Erythroblast (primary cell): ENCODE results near the gene UNC13B.

Experiments used
- GATA1 ChIP-seq: IDR thresholded peaks from 2 replicates; pipeline ENCODE4 v1.6.1; 2011; ENCODE audit warnings: low read depth, mild to moderate bottlenecking, control low read depth, low read length, moderate library complexity
- POLR2A ChIP-seq: IDR thresholded peaks from 2 replicates; pipeline ENCODE4 v1.6.1; 2011; ENCODE audit warnings: mild to moderate bottlenecking, low read length

- no peak for TF ChIP-seq POLR2A
- no peak for TF ChIP-seq GATA1
These were observed 243.1 kb downstream of the UNC13B start for GRCh38 chr9:35404865-35405264.
